ENCODE measurements around the gene SPDEF.

SPDEF gene

GRCh38 chr6:34518669-34519365 lies 37.3 kb downstream of the SPDEF start:
- Histone ChIP-seq H3K79me1 (replicated peaks; ENCODE audit: low read length, poor library complexity, severe bottlenecking) (no peaks in the 10 kb centered on the region), H3K27ac (ENCODE audit: low read length, poor library complexity, severe bottlenecking) (no peak overlapping the region), H3K9ac (ENCODE audit: low read length) (no peak overlapping the region), H3K4ac (ENCODE audit: low read depth in 1 of 2, low read length in 2 of 2) (no peak overlapping the region), H3K14ac (ENCODE audit: low read length in 2 of 2) (no peak overlapping the region), H2BK15ac (ENCODE audit: low read depth, poor library complexity, severe bottlenecking) (no peak overlapping the region), H2BK5ac (ENCODE audit: low read depth, low read length, poor library complexity, severe bottlenecking) (no peak overlapping the region), H3K18ac (ENCODE audit: low read depth in 1 of 2, low read length in 2 of 2) (no peak overlapping the region), H3K4me2 (ENCODE audit: low read length, poor library complexity, severe bottlenecking) (no peak overlapping the region), H2BK120ac (ENCODE audit: low read depth, low read length) (no peak overlapping the region), H2AK5ac (ENCODE audit: low read length, severe bottlenecking) (no peak overlapping the region), H3K4me3 (ENCODE audit: insufficient read depth in 1 of 2, low read depth in 1 of 2, low read length in 2 of 2) (no peak overlapping the region), H3K9me3 (ENCODE audit: control insufficient read depth, low read length) (no peaks in the 10 kb centered on the region), H3K27me3 (ENCODE audit: control insufficient read depth in 1 of 2, insufficient read depth in 1 of 2, low read length in 2 of 2) (peaks cover 50 to 91% of the 10 kb centered on the region in 2 experiments), H4K91ac (ENCODE audit: low read length) (no peak overlapping the region), H2BK12ac (ENCODE audit: low read length in 2 of 2) (no peak overlapping the region), H3K23ac (ENCODE audit: low read length in 2 of 2) (no peak overlapping the region), H3K4me1 (ENCODE audit: control insufficient read depth, insufficient read depth, low read depth, low read length) (peaks cover 8% of the 10 kb centered on the region), H4K8ac (ENCODE audit: low read length) (no peak overlapping the region), H2AFZ (ENCODE audit: low read depth, low read length) (no peak overlapping the region), H3K36me3 (ENCODE audit: control insufficient read depth in 1 of 2, insufficient read depth in 2 of 2, low read depth in 1 of 2, low read length in 2 of 2) (peaks cover 0 to 4% of the 10 kb centered on the region in 2 experiments)
- DNase-seq, result no peak
- WGBS, result 74% methylated on average over 4 of the region's 4 CpGs

- no peak overlapping the region for H3K18ac ChIP-seq (ENCODE audit: low read depth in 1 of 2, low read length in 2 of 2)
- H3K4ac ChIP-seq (ENCODE audit: low read depth in 1 of 2, low read length in 2 of 2), result no peak overlapping the region
- no peak overlapping the region for H3K4me3 ChIP-seq (ENCODE audit: insufficient read depth in 1 of 2, low read depth in 1 of 2, low read length in 2 of 2)
- H3K4me1 ChIP-seq (ENCODE audit: control insufficient read depth, insufficient read depth, low read depth, low read length), result peaks cover 8% of the 10 kb centered on the region
- H3K27me3 ChIP-seq (ENCODE audit: control insufficient read depth in 1 of 2, insufficient read depth in 1 of 2, low read length in 2 of 2), result peaks cover 57 to 85% of the 10 kb centered on the region in 2 experiments
- peaks cover 0 to 4% of the 10 kb centered on the region in 2 experiments for H3K36me3 ChIP-seq (ENCODE audit: control insufficient read depth in 1 of 2, insufficient read depth in 2 of 2, low read depth in 1 of 2, low read length in 2 of 2)
- H3K14ac ChIP-seq (ENCODE audit: low read length in 2 of 2), result no peak overlapping the region
- H3K79me1 ChIP-seq (replicated peaks; ENCODE audit: low read length, poor library complexity, severe bottlenecking), result no peaks in the 10 kb centered on the region
- H2BK12ac ChIP-seq (ENCODE audit: low read length in 2 of 2), result no peak overlapping the region
- no peak overlapping the region for H3K9ac ChIP-seq (ENCODE audit: low read length)
- no peak overlapping the region for H3K4me2 ChIP-seq (ENCODE audit: low read length, poor library complexity, severe bottlenecking)
- 77% methylated on average over 8 of the region's 8 CpGs for WGBS
- no peak overlapping the region for H2BK5ac ChIP-seq (ENCODE audit: low read depth, low read length, poor library complexity, severe bottlenecking)
- no peak for DNase-seq
- no peak overlapping the region for H2AFZ ChIP-seq (ENCODE audit: low read depth, low read length)
- H4K8ac ChIP-seq (ENCODE audit: low read length), result no peak overlapping the region
- H4K91ac ChIP-seq (ENCODE audit: low read length), result no peak overlapping the region
- no peak overlapping the region for H2AK5ac ChIP-seq (ENCODE audit: low read length, severe bottlenecking)
- H3K27ac ChIP-seq (ENCODE audit: low read length, poor library complexity, severe bottlenecking), result no peak overlapping the region
- H2BK120ac ChIP-seq (ENCODE audit: low read depth, low read length), result no peak overlapping the region
- no peak overlapping the region for H2BK15ac ChIP-seq (ENCODE audit: low read depth, poor library complexity, severe bottlenecking)
- H3K9me3 ChIP-seq (ENCODE audit: control insufficient read depth, low read length), result no peaks in the 10 kb centered on the region
- no peak overlapping the region for H3K23ac ChIP-seq (ENCODE audit: low read length in 2 of 2)
Observed at GRCh38 chr6:34517966-34518365, 38.2 kb downstream of the SPDEF start.

GRCh38 chr6:34517461-34517881 lies 38.7 kb downstream of the SPDEF start:
- Histone ChIP-seq H3K23ac (ENCODE audit: low read length in 2 of 2) (no peak overlapping the region), H2BK120ac (ENCODE audit: low read depth, low read length) (no peak overlapping the region), H2BK15ac (ENCODE audit: low read depth, poor library complexity, severe bottlenecking) (no peak overlapping the region), H3K27ac (ENCODE audit: low read length, poor library complexity, severe bottlenecking) (no peak overlapping the region), H3K36me3 (ENCODE audit: control insufficient read depth in 1 of 2, insufficient read depth in 2 of 2, low read depth in 1 of 2, low read length in 2 of 2) (peaks cover 0 to 4% of the 10 kb centered on the region in 2 experiments), H2BK5ac (ENCODE audit: low read depth, low read length, poor library complexity, severe bottlenecking) (no peak overlapping the region), H2BK12ac (ENCODE audit: low read length in 2 of 2) (no peak overlapping the region), H3K14ac (ENCODE audit: low read length in 2 of 2) (no peak overlapping the region), H2AK5ac (ENCODE audit: low read length, severe bottlenecking) (no peak overlapping the region), H3K18ac (ENCODE audit: low read depth in 1 of 2, low read length in 2 of 2) (no peak overlapping the region), H4K8ac (ENCODE audit: low read length) (no peak overlapping the region), H3K9me3 (ENCODE audit: control insufficient read depth, low read length) (no peaks in the 10 kb centered on the region), H3K27me3 (ENCODE audit: control insufficient read depth in 1 of 2, insufficient read depth in 1 of 2, low read length in 2 of 2) (peaks cover 62 to 81% of the 10 kb centered on the region in 2 experiments), H3K4me2 (ENCODE audit: low read length, poor library complexity, severe bottlenecking) (no peak overlapping the region), H3K4ac (ENCODE audit: low read depth in 1 of 2, low read length in 2 of 2) (no peak overlapping the region), H3K4me1 (ENCODE audit: control insufficient read depth, insufficient read depth, low read depth, low read length) (peaks cover 8% of the 10 kb centered on the region), H3K9ac (ENCODE audit: low read length) (no peak overlapping the region), H4K91ac (ENCODE audit: low read length) (no peak overlapping the region), H3K4me3 (ENCODE audit: insufficient read depth in 1 of 2, low read depth in 1 of 2, low read length in 2 of 2) (no peak overlapping the region), H3K79me1 (replicated peaks; ENCODE audit: low read length, poor library complexity, severe bottlenecking) (no peaks in the 10 kb centered on the region), H2AFZ (ENCODE audit: low read depth, low read length) (no peak overlapping the region)
- WGBS, result 60% methylated on average over 4 of the region's 4 CpGs
- no peak for DNase-seq

- H3K36me3 ChIP-seq (ENCODE audit: control insufficient read depth in 1 of 2, insufficient read depth in 2 of 2, low read depth in 1 of 2, low read length in 2 of 2), result peaks cover 0 to 4% of the 10 kb centered on the region in 2 experiments
- H3K4ac ChIP-seq (ENCODE audit: low read depth in 1 of 2, low read length in 2 of 2), result no peak overlapping the region
- H3K27ac ChIP-seq (ENCODE audit: low read length, poor library complexity, severe bottlenecking), result no peak overlapping the region
- H2BK120ac ChIP-seq (ENCODE audit: low read depth, low read length), result no peak overlapping the region
- H3K4me1 ChIP-seq (ENCODE audit: control insufficient read depth, insufficient read depth, low read depth, low read length), result peaks cover 8% of the 10 kb centered on the region
- no peaks in the 10 kb centered on the region for H3K9me3 ChIP-seq (ENCODE audit: control insufficient read depth, low read length)
- H2AK5ac ChIP-seq (ENCODE audit: low read length, severe bottlenecking), result no peak overlapping the region
- H2BK15ac ChIP-seq (ENCODE audit: low read depth, poor library complexity, severe bottlenecking), result no peak overlapping the region
- no peaks in the 10 kb centered on the region for H3K79me1 ChIP-seq (replicated peaks; ENCODE audit: low read length, poor library complexity, severe bottlenecking)
- H3K4me3 ChIP-seq (ENCODE audit: insufficient read depth in 1 of 2, low read depth in 1 of 2, low read length in 2 of 2), result no peak overlapping the region
- H3K9ac ChIP-seq (ENCODE audit: low read length), result no peak overlapping the region
- WGBS, result 83% methylated on average over 20 of the region's 22 CpGs
- no peak overlapping the region for H3K4me2 ChIP-seq (ENCODE audit: low read length, poor library complexity, severe bottlenecking)
- no peak for DNase-seq
- H3K18ac ChIP-seq (ENCODE audit: low read depth in 1 of 2, low read length in 2 of 2), result no peak overlapping the region
- no peak overlapping the region for H3K23ac ChIP-seq (ENCODE audit: low read length in 2 of 2)
- no peak overlapping the region for H4K8ac ChIP-seq (ENCODE audit: low read length)
- no peak overlapping the region for H4K91ac ChIP-seq (ENCODE audit: low read length)
- peaks cover 66 to 76% of the 10 kb centered on the region in 2 experiments for H3K27me3 ChIP-seq (ENCODE audit: control insufficient read depth in 1 of 2, insufficient read depth in 1 of 2, low read length in 2 of 2)
- H3K14ac ChIP-seq (ENCODE audit: low read length in 2 of 2), result no peak overlapping the region
- no peak overlapping the region for H2AFZ ChIP-seq (ENCODE audit: low read depth, low read length)
- H2BK5ac ChIP-seq (ENCODE audit: low read depth, low read length, poor library complexity, severe bottlenecking), result no peak overlapping the region
- H2BK12ac ChIP-seq (ENCODE audit: low read length in 2 of 2), result no peak overlapping the region
Observed at GRCh38 chr6:34516391-34517324, 39.5 kb downstream of the SPDEF start.
